Keratinocyte (primary cell): ENCODE results near the gene ZRANB1.

ENCODE experiments used
- CTCF ChIP-seq, 3 experiments: IDR thresholded peaks in 1 of 3; conservative IDR thresholded peaks in 1 of 3; optimal IDR thresholded peaks in 1 of 3; 2 replicates in 2 of 3; 3 replicates in 1 of 3; pipeline versions ENCODE3 to v1.5.1; 2011; ENCODE audit warnings: low read length in 3 of 3, mild to moderate bottlenecking in 3 of 3, moderate library complexity in 2 of 3, control low read depth in 1 of 3, inconsistent platforms in 1 of 3; ENCODE audit not compliant: insufficient read depth in 2 of 3; ENCODE audit errors: extremely low read depth in 1 of 3
- EZH2 ChIP-seq: IDR thresholded peaks from one replicate; pipeline ENCODE4 v1.6.1; 2012; ENCODE audit warnings: inconsistent platforms, mild to moderate bottlenecking, low read length, moderate library complexity

- TF ChIP-seq CTCF (optimal IDR thresholded peaks at IDR 0.05 in 1 of 3, IDR thresholded peaks at IDR 0.05 in 1 of 3, conservative IDR thresholded peaks at IDR 0.05 in 1 of 3; ENCODE audit: extremely low read depth in 1 of 3, insufficient read depth in 2 of 3, low read length in 3 of 3), result no peak
- no peak for TF ChIP-seq EZH2
Measured at GRCh38 chr10:125032474-125033020, 90.6 kb downstream of the ZRANB1 start.
